ENCODE results near the gene PCSK6.

DNA sequence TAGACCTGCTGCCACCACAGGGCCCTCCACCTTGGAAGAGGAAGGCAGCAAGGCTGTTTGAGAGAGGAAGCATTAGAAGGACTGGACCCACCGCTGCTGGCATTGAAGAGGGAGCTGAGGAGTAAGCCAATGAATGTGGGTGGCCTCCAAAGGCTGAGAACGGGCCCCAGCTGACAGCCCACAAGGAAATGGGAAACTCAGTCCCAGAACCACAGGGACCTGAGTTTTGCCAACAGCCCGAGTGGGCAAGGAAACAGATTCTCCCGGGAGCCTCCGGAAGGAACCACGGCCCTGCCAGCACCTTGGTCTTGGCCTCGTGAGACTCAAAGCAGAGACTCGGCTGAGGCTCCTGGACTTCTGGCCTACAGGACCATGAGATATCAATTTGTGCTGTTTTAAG, 99.0 kb downstream of the PCSK6 start:
- TF ChIP-seq, protein P1, sequence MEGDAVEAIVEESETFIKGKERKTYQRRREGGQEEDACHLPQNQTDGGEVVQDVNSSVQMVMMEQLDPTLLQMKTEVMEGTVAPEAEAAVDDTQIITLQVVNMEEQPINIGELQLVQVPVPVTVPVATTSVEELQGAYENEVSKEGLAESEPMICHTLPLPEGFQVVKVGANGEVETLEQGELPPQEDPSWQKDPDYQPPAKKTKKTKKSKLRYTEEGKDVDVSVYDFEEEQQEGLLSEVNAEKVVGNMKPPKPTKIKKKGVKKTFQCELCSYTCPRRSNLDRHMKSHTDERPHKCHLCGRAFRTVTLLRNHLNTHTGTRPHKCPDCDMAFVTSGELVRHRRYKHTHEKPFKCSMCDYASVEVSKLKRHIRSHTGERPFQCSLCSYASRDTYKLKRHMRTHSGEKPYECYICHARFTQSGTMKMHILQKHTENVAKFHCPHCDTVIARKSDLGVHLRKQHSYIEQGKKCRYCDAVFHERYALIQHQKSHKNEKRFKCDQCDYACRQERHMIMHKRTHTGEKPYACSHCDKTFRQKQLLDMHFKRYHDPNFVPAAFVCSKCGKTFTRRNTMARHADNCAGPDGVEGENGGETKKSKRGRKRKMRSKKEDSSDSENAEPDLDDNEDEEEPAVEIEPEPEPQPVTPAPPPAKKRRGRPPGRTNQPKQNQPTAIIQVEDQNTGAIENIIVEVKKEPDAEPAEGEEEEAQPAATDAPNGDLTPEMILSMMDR (IDR thresholded peaks at IDR 0.05), result no peak
- no peak for TF ChIP-seq POLR2AphosphoS5 (IDR thresholded peaks at IDR 0.05)
